HuH-7.5 (cell line): ENCODE results near the gene SAMD8.

Experiments
- DNase-seq: peaks from one replicate; pipeline ENCODE4 v3.0.0; 2011; ENCODE audit warnings: low spot score

The SAMD8 gene

DNA sequence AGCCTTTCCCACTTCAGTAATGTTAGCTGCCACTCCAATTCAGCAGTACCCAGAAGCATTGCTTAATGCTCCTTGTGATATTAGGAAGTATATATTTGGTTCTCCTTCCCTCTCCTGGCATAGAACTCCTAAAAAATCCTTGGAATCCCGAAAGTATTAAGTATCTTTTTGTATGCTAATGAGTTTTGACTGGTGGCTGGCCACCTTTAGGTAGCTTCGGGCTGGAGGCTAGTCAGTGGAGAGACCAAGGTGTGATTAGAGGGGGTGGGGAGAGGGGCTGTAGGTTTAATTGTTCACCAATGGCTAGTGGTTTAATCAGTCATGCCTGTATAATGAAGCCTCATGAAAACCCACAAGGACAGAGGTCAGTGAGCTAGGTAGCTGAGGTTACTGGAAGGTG, 112.1 kb downstream of the SAMD8 start:
- no peak for DNase-seq

DNA sequence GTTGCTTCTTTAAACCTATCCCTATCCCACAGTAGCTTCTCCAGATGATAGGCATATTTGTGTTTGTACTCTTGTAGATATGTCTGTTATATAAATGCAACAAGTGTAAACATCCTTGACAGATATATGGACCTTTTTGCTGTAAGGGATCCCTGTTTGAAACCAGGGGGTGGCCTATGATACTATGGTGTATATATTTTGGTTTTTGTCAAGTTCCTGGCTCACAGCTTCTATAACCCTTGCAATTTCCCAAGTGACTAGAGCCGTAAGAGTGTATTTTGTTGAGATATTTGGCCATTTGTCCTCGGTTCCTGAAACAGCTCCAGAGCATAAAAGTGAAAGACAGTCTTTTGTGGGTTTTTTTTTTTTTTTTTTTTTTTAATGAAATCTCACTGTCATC, 114.6 kb downstream of the SAMD8 start:
- DNase-seq, result no peak

DNA sequence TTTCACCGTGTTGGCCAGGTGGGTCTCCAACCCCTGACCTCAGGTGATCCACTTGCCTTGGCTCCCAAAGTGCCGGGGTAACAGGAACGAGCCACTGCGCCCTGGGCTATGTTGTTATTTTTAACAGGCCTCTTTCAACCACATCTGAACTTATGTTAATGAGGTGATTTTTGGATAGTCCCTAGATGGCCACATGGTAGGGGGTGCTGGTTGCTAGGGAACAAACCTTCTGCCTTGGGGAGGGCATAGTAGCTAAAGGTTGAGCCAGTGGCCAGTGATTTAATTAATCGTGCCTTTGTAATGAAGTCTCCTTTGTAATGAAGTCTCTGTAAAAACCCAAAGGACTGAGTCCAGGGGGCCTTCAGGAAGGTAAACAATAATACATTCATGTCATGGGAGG, 115.2 kb downstream of the SAMD8 start:
- DNase-seq, result no peak

DNA sequence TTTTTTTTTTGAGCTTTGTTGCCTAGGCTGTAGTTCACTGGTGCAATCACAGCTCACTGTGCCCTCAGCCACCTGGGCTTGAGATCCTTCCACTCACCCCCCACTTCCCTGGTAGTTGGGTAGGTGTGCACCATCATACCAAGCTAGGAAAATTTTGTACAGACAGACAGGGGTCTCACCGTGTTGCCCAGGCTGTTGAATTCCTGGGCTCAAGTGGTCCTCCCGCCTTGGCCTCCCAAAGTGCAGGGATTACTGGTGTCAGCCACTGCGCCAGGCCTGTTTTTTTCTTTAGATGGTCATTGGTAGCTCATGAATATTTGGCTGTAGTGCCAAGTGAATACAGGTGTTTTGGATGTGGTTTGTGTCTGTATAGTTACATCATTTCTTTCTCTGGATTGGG, 116.8 kb downstream of the SAMD8 start:
- no peak for DNase-seq

DNA sequence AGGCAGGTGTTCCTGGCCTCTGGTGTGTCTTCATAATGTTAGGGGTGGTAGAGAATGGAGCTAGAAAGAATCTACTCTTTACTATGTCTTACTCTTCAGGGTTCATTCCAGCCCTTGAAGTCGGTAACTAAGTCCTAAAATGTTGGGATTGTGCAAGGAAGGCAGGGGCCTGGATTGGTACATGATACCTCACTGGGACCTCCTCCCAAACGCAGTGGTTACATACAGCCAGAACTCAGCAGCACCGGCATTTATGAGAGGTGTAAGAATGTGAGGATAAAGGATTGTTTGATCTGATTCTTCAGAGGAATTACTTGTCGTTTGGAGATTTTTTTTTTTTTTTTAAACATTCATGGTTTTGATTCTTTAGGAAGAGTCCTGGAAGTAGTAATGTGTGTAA, 117.4 kb downstream of the SAMD8 start:
- DNase-seq, result no peak

DNA sequence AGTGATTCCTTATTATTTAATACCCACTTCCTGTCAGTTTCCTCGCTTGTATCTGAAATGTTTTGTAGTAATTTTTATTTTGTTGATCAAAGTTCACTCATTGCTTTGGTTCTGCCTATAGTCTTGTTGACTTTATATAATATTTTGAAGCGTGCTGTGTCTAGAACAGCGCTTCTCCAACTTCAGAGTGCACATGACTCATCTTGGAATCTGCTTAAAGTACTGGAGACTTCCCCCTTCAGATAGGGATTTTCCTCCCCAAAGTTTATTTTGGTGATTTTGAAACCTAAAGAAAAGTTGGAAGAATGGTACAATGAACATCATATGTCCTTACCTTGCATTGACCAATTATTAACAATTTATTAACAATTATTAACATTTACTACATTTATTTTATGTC, 118.5 kb downstream of the SAMD8 start:
- DNase-seq, result no peak

DNA sequence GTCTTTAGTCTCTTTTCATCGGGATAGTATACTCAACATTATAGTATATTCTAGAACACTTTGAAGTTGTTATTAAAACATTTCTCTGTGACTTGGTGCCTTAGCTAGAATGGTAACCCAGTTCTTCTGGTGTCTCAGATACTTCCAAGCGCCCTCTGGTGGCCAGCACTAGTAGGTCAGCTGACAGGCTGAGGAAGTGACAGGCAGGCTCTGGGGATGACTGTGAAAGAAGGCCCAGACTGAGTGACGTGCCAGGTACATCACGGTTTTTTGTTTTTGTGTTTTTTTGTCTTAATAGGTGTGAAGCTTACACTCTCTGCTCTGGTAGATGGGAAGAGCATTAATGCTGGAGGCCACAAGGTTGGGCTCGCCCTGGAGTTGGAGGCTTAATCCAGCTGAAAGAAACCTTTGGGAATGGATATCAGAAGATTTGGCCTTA, 119.2 kb downstream of the SAMD8 start:
- no peak for DNase-seq
